DOHH2 (cell line): Measurements from ENCODE around the gene YIPF3.
"Not testable (repeated sequence)": the region's sequence is repeated elsewhere in the genome, so short reads cannot be mapped to it uniquely, and the experiment has no call there.

Experiments used
- H3F3A ChIP-seq: fragments of 200-600 bp; sonication (generic), shearing (Covaris generic); 2 replicates; pipeline ENCODE4 v1.6.0; 2016; ENCODE audit warnings: antibody characterized with exemption, mild to moderate bottlenecking; ENCODE audit not compliant: control insufficient read depth, insufficient read depth
- H3K27ac ChIP-seq: fragments of 200-600 bp; sonication (generic); 2 replicates; pipeline ENCODE4 v1.5.1; 2014; ENCODE audit warnings: low read depth, mild to moderate bottlenecking, low read length, moderate library complexity
- H3K27me3 ChIP-seq: fragments of 200-600 bp; sonication (generic); 2 replicates; pipeline ENCODE4 v1.6.1; 2014; ENCODE audit warnings: mild to moderate bottlenecking, low read length, mixed read lengths; ENCODE audit not compliant: control insufficient read depth
- H3K36me3 ChIP-seq: fragments of 200-600 bp; sonication (generic); 2 replicates; pipeline ENCODE4 v1.6.1; 2014; ENCODE audit warnings: mild to moderate bottlenecking, low read length, moderate library complexity, mixed read lengths; ENCODE audit not compliant: control insufficient read depth
- H3K4me1 ChIP-seq: fragments of 200-600 bp; sonication (generic); 2 replicates; pipeline ENCODE4 v1.6.1; 2014; ENCODE audit warnings: mild to moderate bottlenecking, low read length, mixed read lengths; ENCODE audit not compliant: control insufficient read depth
- H3K4me2 ChIP-seq: fragments of 200-600 bp; sonication (generic); 2 replicates; pipeline ENCODE4 v1.6.0; 2014; ENCODE audit warnings: mild to moderate bottlenecking, low read length, moderate library complexity
- H3K4me3 ChIP-seq: fragments of 200-600 bp; sonication (generic); 2 replicates; pipeline ENCODE4 v1.5.1; 2014; ENCODE audit warnings: mild to moderate bottlenecking, low read length, mixed read lengths
- H3K79me2 ChIP-seq: fragments of 200-600 bp; sonication (generic); 2 replicates; pipeline ENCODE4 v1.6.1; 2014; ENCODE audit warnings: mild to moderate bottlenecking, low read length, mixed read lengths; ENCODE audit not compliant: control insufficient read depth
- H3K9me2 ChIP-seq: fragments of 200-600 bp; sonication (generic); replicated peaks from 2 replicates; pipeline ENCODE4 v1.6.1; 2014; ENCODE audit warnings: mild to moderate bottlenecking, low read length, mixed read lengths; ENCODE audit not compliant: control insufficient read depth
- H3K9me3 ChIP-seq: fragments of 200-600 bp; sonication (generic); 2 replicates; pipeline ENCODE4 v1.6.1; 2014; ENCODE audit warnings: antibody characterized with exemption, low read length, mixed read lengths; ENCODE audit not compliant: control insufficient read depth, insufficient read depth
- H4K20me1 ChIP-seq: fragments of 200-600 bp; sonication (generic); 2 replicates; pipeline ENCODE4 v1.6.0; 2014; ENCODE audit warnings: low read depth, mild to moderate bottlenecking, antibody characterized with exemption, low read length, moderate library complexity; ENCODE audit not compliant: control insufficient read depth, insufficient read depth
- EZH2phosphoT487 ChIP-seq: fragments of 200-600 bp; sonication (generic); IDR thresholded peaks from 2 replicates; pipeline ENCODE4 v1.6.1; 2017; ENCODE audit warnings: borderline replicate concordance, mild to moderate bottlenecking, antibody characterized with exemption, low read length, moderate library complexity, mixed read lengths
- TF ChIP-seq, protein P1 (sequence below): fragments of 200-600 bp; sonication (generic); IDR thresholded peaks from one replicate; pipeline ENCODE4 v1.5.1; 2014; ENCODE audit warnings: antibody characterized with exemption, mild to moderate bottlenecking, low read depth, low read length; ENCODE audit not compliant: poor library complexity, severe bottlenecking

The YIPF3 gene

DNA sequence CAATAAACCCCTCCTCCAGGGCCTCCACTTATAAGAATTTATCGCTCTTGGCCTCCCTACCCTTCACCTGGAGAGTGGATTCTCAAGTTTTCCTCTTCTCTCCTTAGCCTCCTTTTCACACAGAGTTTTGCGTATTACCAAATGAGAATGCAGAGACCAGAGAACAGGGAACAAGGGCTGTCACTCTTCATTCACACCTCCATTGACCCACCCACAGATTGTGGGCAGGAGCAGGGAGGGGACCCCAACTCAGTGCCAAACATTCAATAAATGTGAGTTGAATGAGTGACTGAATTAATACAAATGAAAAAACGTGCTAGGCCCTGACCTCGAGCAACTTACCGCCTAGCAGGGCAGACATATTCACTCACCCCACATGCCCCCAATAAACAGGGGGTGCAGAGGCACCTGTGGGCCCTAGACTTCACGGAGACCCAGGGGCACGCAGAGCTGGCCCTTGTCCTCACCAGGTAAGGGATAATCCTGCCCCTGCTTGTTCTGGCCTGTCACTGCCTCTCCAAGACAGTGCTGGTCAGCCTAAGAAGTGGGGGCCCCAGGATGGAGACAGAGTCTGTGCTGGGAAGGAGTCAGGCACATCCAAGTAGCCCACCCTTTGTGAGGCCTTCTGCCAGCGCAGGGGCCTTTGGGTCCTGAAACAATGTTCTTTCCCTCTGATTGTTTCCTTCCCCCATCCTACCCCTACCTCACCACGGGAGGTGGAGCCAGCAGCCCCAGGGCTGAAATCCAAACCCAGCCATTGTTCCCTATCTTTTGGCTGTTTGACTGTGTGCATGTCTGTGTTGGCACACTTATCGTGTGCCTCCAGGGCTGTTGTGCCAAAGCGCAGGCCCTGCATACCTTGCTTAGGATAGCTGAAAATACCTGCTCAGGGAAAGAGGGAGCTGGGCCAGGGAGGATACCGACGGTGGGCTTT lies 47.7 kb downstream of the YIPF3 start:
- no peaks in the 10 kb centered on the region for H3F3A ChIP-seq
- H3K27ac ChIP-seq = no peak overlapping the region
- H3K4me3 ChIP-seq = no peak overlapping the region
- H3K9me2 ChIP-seq = no peaks in the 10 kb centered on the region
- H3K9me3 ChIP-seq = no peaks in the 10 kb centered on the region
- no peaks in the 10 kb centered on the region for H3K79me2 ChIP-seq
- no peak for TF ChIP-seq EZH2phosphoT487
- TF ChIP-seq, protein P1, sequence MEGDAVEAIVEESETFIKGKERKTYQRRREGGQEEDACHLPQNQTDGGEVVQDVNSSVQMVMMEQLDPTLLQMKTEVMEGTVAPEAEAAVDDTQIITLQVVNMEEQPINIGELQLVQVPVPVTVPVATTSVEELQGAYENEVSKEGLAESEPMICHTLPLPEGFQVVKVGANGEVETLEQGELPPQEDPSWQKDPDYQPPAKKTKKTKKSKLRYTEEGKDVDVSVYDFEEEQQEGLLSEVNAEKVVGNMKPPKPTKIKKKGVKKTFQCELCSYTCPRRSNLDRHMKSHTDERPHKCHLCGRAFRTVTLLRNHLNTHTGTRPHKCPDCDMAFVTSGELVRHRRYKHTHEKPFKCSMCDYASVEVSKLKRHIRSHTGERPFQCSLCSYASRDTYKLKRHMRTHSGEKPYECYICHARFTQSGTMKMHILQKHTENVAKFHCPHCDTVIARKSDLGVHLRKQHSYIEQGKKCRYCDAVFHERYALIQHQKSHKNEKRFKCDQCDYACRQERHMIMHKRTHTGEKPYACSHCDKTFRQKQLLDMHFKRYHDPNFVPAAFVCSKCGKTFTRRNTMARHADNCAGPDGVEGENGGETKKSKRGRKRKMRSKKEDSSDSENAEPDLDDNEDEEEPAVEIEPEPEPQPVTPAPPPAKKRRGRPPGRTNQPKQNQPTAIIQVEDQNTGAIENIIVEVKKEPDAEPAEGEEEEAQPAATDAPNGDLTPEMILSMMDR = no peak
- H4K20me1 ChIP-seq = no peaks in the 10 kb centered on the region
- no peak overlapping the region for H3K4me2 ChIP-seq
- H3K27me3 ChIP-seq = peaks cover 24% of the 10 kb centered on the region
- no peaks in the 10 kb centered on the region for H3K36me3 ChIP-seq
- no peaks in the 10 kb centered on the region for H3K4me1 ChIP-seq

DNA sequence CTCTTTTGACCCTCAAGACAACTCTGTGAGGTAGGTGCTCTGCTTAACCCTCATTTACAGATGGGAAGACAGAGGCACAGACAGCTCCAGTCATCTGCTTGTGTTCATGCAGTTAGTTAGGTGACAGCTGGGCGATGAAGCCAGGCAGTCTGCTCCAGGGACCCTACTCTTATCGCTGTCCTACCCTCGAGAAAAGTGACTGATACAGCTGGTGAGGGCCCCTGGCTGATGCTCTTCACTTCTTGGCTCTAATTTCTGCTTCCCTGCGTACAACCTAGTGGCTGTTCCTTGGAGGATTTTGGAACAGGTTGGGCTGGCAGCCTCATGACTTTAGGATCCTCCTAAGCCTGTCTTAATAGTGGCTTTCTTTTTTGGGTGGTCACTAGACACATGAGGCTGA lies 48.5 kb downstream of the YIPF3 start:
- Histone ChIP-seq H3K79me2 (no peaks in the 10 kb centered on the region), H3K36me3 (no peaks in the 10 kb centered on the region), H3K4me1 (no peaks in the 10 kb centered on the region), H3K9me2 (no peaks in the 10 kb centered on the region), H3K27me3 (peaks cover 29% of the 10 kb centered on the region), H3K9me3 (no peaks in the 10 kb centered on the region), H4K20me1 (no peaks in the 10 kb centered on the region), H3K27ac (no peak overlapping the region), H3K4me3 (no peak overlapping the region), H3K4me2 (no peak overlapping the region), H3F3A (no peaks in the 10 kb centered on the region)
- TF ChIP-seq EZH2phosphoT487 = no peak
- TF ChIP-seq, protein P1 = no peak

DNA sequence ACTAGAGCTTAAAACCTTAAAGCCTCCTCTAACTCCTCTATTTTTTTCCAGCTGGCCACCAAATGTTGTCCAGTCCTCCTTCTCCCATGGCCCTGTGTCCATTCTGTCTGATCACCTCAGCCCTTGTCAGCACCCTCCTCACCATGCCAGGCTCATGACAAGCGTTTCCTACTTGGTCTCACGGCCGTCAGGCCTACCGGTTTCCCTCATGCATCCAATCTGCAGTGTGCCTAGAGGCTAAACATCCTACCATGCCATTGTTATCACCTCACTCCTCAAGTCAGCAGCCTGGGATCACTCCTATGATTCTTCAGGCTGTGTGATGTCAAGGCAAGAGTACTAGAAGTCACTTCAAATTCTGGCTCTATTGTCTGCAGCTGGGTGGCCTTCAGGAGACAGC lies 49.0 kb downstream of the YIPF3 start:
- TF ChIP-seq, protein P1 = no peak
- no peak for TF ChIP-seq EZH2phosphoT487
- Histone ChIP-seq H3K4me3 (no peak overlapping the region), H3K4me2 (no peak overlapping the region), H3F3A (no peaks in the 10 kb centered on the region), H3K9me2 (no peaks in the 10 kb centered on the region), H4K20me1 (no peaks in the 10 kb centered on the region), H3K9me3 (no peaks in the 10 kb centered on the region), H3K79me2 (no peaks in the 10 kb centered on the region), H3K36me3 (no peaks in the 10 kb centered on the region), H3K4me1 (no peaks in the 10 kb centered on the region), H3K27ac (no peak overlapping the region), H3K27me3 (peaks cover 30% of the 10 kb centered on the region)

DNA sequence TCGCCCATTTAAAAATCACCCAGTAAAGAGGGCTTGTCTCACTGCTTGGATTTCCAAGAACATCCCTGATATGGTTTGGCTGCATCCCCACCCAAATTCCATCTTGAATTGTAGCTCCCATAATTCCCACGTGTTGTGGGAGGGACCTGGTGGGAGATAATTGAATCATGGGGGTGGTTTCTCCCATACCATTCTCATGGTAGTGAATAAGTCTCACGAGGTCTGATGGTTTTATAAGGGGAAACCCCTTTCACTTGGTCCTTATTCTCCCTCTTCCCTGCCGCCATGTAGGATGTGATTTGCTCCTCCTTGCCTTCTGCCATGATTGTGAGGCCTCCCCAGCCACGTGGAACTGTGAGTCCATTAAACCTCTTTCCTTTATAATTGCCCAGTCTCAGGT lies 49.5 kb downstream of the YIPF3 start:
- not testable (repeated sequence) for H3K9me2 ChIP-seq, H3K27ac ChIP-seq, H3K36me3 ChIP-seq, H3K4me1 ChIP-seq, H3F3A ChIP-seq, H3K4me3 ChIP-seq, H3K4me2 ChIP-seq, H3K79me2 ChIP-seq, H4K20me1 ChIP-seq, H3K9me3 ChIP-seq
- H3K27me3 ChIP-seq = peaks cover 35% of the 10 kb centered on the region
